ENCODE measurements around the gene TNRC6C. TPM values are rescaled to one million over a fixed set of nuclear protein-coding genes. Genes with fewer than 3 reads are reported as not detected.

The TNRC6C gene
- total and polyA plus RNA-seq, 2 of the 13 experiments (the other 11 are each of a cell fraction or from before 2014, with no cell fraction given): 0.66 to 4.9 TPM

- TF ChIP-seq TRAFD1 (CRISPR knock-in tag; IDR thresholded peaks at IDR 0.05; ENCODE audit: borderline replicate concordance) (peak; percentile 28; the same call in 1 of the 2 replicates), ZIK1 (CRISPR knock-in tag; IDR thresholded peaks at IDR 0.05; ENCODE audit: borderline replicate concordance, low read depth) (no peak), POGK (CRISPR knock-in tag; conservative IDR thresholded peaks at IDR 0.05) (0 out of 2 replicates have a peak, but pooled peaks have one; percentile 68), ZNF350 (CRISPR knock-in tag; IDR thresholded peaks at IDR 0.05; ENCODE audit: borderline replicate concordance, low read depth) (peak; percentile 80), AGO2 (optimal IDR thresholded peaks at IDR 0.05; ENCODE audit: low read depth, low read length) (peak; percentile 26), ERF (CRISPR knock-in tag; IDR thresholded peaks at IDR 0.05) (peak; percentile 30; the same call in 1 of the 2 replicates), NFE2 (CRISPR knock-in tag; IDR thresholded peaks at IDR 0.05) (no peak), SUZ12 (IDR thresholded peaks at IDR 0.05; ENCODE audit: low read depth, low read length) (no peak), STAG1 (CRISPR knock-in tag; IDR thresholded peaks at IDR 0.05) (no peak), NAIF1 (CRISPR knock-in tag; IDR thresholded peaks at IDR 0.05; ENCODE audit: borderline replicate concordance) (no peak), ZNF597 (CRISPR knock-in tag; IDR thresholded peaks at IDR 0.05) (no peak), ZBTB20 (CRISPR knock-in tag; IDR thresholded peaks at IDR 0.05; ENCODE audit: borderline replicate concordance, low read depth) (peak; percentile 29; the same call in 1 of the 2 replicates), ZFAT (CRISPR knock-in tag; conservative IDR thresholded peaks at IDR 0.05) (no peak), RARA (CRISPR knock-in tag; IDR thresholded peaks at IDR 0.05) (no peak), SMC3 (IDR thresholded peaks at IDR 0.05; ENCODE audit: low read length) (no peak), CENPT (CRISPR knock-in tag; IDR thresholded peaks at IDR 0.05; ENCODE audit: low read depth) (no peak), ZNF589 (CRISPR knock-in tag; conservative IDR thresholded peaks at IDR 0.05) (no peak), SIN3A (IDR thresholded peaks at IDR 0.05; ENCODE audit: borderline replicate concordance, low read depth, low read length) (no peak; the same call in 1 of the 2 replicates), SAP130 (CRISPR knock-in tag; IDR thresholded peaks at IDR 0.05; ENCODE audit: low read depth) (peak; percentile 54), ZNF556 (CRISPR knock-in tag; IDR thresholded peaks at IDR 0.05; ENCODE audit: borderline replicate concordance) (no peak; the same call in 1 of the 2 replicates), SMARCC2 (IDR thresholded peaks at IDR 0.05) (no peak), ZNF737 (CRISPR knock-in tag; IDR thresholded peaks at IDR 0.05; ENCODE audit: borderline replicate concordance) (no peak), AHR (CRISPR knock-in tag; IDR thresholded peaks at IDR 0.05) (0 out of 2 replicates have a peak, but pooled peaks have one; percentile 11)
Measured at GRCh38 chr17:78140169-78141051, 181.9 kb downstream of the TNRC6C start (continued).
